Spleen (tissue), 11 donors: ENCODE data around the gene P2RX4. TPM values are rescaled to one million over a fixed set of nuclear protein-coding genes. Genes with fewer than 3 reads are reported as not detected.

Experiments used
- DNase-seq: peaks from one replicate; pipeline ENCODE4 v3.0.0-alpha.2; 2020
- H3K27ac ChIP-seq, 8 donors: fragments of 200-600 bp; sonication (generic) in 7 of 8; 1 replicate in 4 of 8; 2 replicates in 4 of 8; pipeline versions ENCODE4 v1.5.0 to v1.8.0; 2016 to 2021; ENCODE audit warnings: inconsistent platforms in 4 of 8, mild to moderate bottlenecking in 4 of 8, moderate library complexity in 1 of 8
- H3K27me3 ChIP-seq, 7 donors: fragments of 200-600 bp; sonication (generic) in 6 of 7; replicated peaks in 1 of 7; 1 replicate in 4 of 7; 2 replicates in 3 of 7; pipeline versions ENCODE4 v1.5.0 to v1.8.0; 2016 to 2021; ENCODE audit warnings: inconsistent platforms in 3 of 7, mild to moderate bottlenecking in 1 of 7
- H3K36me3 ChIP-seq, 6 donors: fragments of 200-600 bp; sonication (generic) in 5 of 6; 1 replicate in 4 of 6; 2 replicates in 2 of 6; pipeline versions ENCODE4 v1.5.0 to v1.8.0; 2016 to 2021; ENCODE audit warnings: inconsistent platforms in 2 of 6
- H3K4me1 ChIP-seq, 6 donors: fragments of 200-600 bp; sonication (generic) in 5 of 6; 1 replicate in 3 of 6; 2 replicates in 3 of 6; pipeline versions ENCODE4 v1.5.0 to v1.8.0; 2016 to 2021; ENCODE audit warnings: inconsistent platforms in 3 of 6
- H3K4me3 ChIP-seq, 8 donors: fragments of 200-600 bp; sonication (generic) in 7 of 8; 1 replicate in 4 of 8; 2 replicates in 4 of 8; pipeline versions ENCODE4 v1.5.0 to v1.8.0; 2016 to 2021; ENCODE audit warnings: inconsistent platforms in 4 of 8, mild to moderate bottlenecking in 4 of 8, moderate library complexity in 2 of 8
- H3K9me3 ChIP-seq, 8 donors: fragments of 200-600 bp; sonication (generic) in 7 of 8; 1 replicate in 4 of 8; 2 replicates in 4 of 8; pipeline versions ENCODE4 v1.5.0 to v1.8.0; 2016 to 2021; ENCODE audit warnings: inconsistent platforms in 4 of 8
- CTCF ChIP-seq, 11 experiments: fragments of 200-600 bp in 7 of 11; fragments of 450-650 bp in 4 of 11; sonication (generic) in 4 of 11; IDR thresholded peaks in 8 of 11; conservative IDR thresholded peaks in 3 of 11; 1 replicate in 7 of 11; 2 replicates in 4 of 11; pipeline versions ENCODE4 v1.4.0 to v1.8.0; 2016 to 2021; ENCODE audit warnings: antibody characterized with exemption in 11 of 11, inconsistent platforms in 4 of 11, mild to moderate bottlenecking in 1 of 11
- POLR2A ChIP-seq, 3 donors: fragments of 450-650 bp; IDR thresholded peaks; one replicate each; pipeline ENCODE4 v1.5.1; 2017; ENCODE audit warnings: antibody characterized with exemption in 3 of 3, mild to moderate bottlenecking in 1 of 3
- POLR2AphosphoS5 ChIP-seq, 3 donors: sonication (generic); formaldehyde crosslinking; IDR thresholded peaks; one replicate each; pipeline ENCODE4 v1.5.1; 2017; ENCODE audit warnings: antibody characterized with exemption in 3 of 3
- WGBS, 5 donors: extraction: QIAGEN DNeasy Blood & Tissue Kit in 3 of 5; methylation state at CpG; one replicate each; pipeline versions ENCODE4 v1.1.5 to v1.1.7; 2013 to 2018; 5-methylcytosine and 5-hydroxymethylcytosine counted together
- intact Hi-C: fragments of 100-400 bp; cut with DNase I; formaldehyde crosslinking; loops from one replicate; pipeline ENCODE4 v1.15.0; 2023; ENCODE audit warnings: low total_unique reads
- polyA plus RNA-seq, 3 donors: library from polyadenylated mRNA; stranded (reverse); fragments of 200-250 nt; gene quantifications; one replicate each; pipeline ENCODE4 v1.2.1, GENCODE V29; 2013
- total RNA-seq, 7 donors: library from RNA; depleted of rRNA in 3 of 7; stranded (reverse); fragments of >200 nt in 3 of 7; fragmentation: NEBNext Ultra II Directional in 4 of 7; extraction: Animal tissue kit (Norgen Biotek cat#: 25700) in 4 of 7; gene quantifications; one replicate each; pipeline versions ENCODE4 v1.1.0 to v1.2.1, GENCODE V29; 2016 to 2021
- donor health status: healthy with polysubstance abuse.
- donor health status: DM: no; HTN: no; CAD: no; lungs with moderate emphysema.
- donor health status: DM: no; HTN: no; CAD: no.
- donor health status: Bipolar disorder and iron deficiency.
- donor health status: healthy.
- donor health status: DM: no; HTN: no; CAD: no.
- donor health status: DM: yes; HTN: yes; CAD: no.

Gene P2RX4
- total and polyA plus RNA-seq, 10 donors, result 12.0 to 97.9 (median 34.8) TPM

GRCh38 chr12:121165316-121165715 lies 44.6 kb upstream of the P2RX4 start:
- Histone ChIP-seq H3K27ac (no peak overlapping the region), H3K4me1 (no peaks in the 10 kb centered on the region), H3K9me3 (no peaks in the 10 kb centered on the region), H3K36me3 (peaks cover 0 to 68% (median 26%) of the 10 kb centered on the region in 6 donors), H3K4me3 (no peak overlapping the region), H3K27me3 (no peaks in the 10 kb centered on the region)
- TF ChIP-seq CTCF (IDR thresholded peaks at IDR 0.05 in 8 of 11, conservative IDR thresholded peaks at IDR 0.05 in 3 of 11), result no peak
- no peak for TF ChIP-seq POLR2A (IDR thresholded peaks at IDR 0.05)
- no peak for TF ChIP-seq POLR2AphosphoS5 (IDR thresholded peaks at IDR 0.05)
- intact Hi-C loops, result no loop called here
- WGBS, 5 donors, result 87 to 94% (median 90%) methylated on average over 9 of the region's 9 CpGs
- no peak for DNase-seq

- WGBS, 5 donors, result 38 to 96% (median 88%) methylated on average over 1 of the region's 1 CpG
- Histone ChIP-seq H3K9me3 (no peaks in the 10 kb centered on the region), H3K27me3 (no peaks in the 10 kb centered on the region), H3K4me1 (no peaks in the 10 kb centered on the region), H3K27ac (no peak overlapping the region), H3K36me3 (peaks cover 0 to 65% (median 26%) of the 10 kb centered on the region in 6 donors), H3K4me3 (no peak overlapping the region)
- TF ChIP-seq CTCF (IDR thresholded peaks at IDR 0.05 in 8 of 11, conservative IDR thresholded peaks at IDR 0.05 in 3 of 11) (no peak), POLR2A (IDR thresholded peaks at IDR 0.05) (no peak), POLR2AphosphoS5 (IDR thresholded peaks at IDR 0.05) (no peak)
- intact Hi-C loops, result no loop called here
- no peak for DNase-seq
Measured at GRCh38 chr12:121166356-121166755, 43.6 kb upstream of the P2RX4 start.

GRCh38 chr12:121167232-121167820 lies 42.6 kb upstream of the P2RX4 start:
- no peak for DNase-seq
- Histone ChIP-seq H3K27ac (no peak overlapping the region), H3K36me3 (peaks cover 0 to 62% (median 26%) of the 10 kb centered on the region in 6 donors), H3K4me1 (no peaks in the 10 kb centered on the region), H3K4me3 (no peak overlapping the region), H3K27me3 (no peaks in the 10 kb centered on the region), H3K9me3 (no peaks in the 10 kb centered on the region)
- 77 to 87% (median 84%) methylated on average over 14 of the region's 14 CpGs for WGBS, 5 donors
- no peak for TF ChIP-seq CTCF (IDR thresholded peaks at IDR 0.05 in 8 of 11, conservative IDR thresholded peaks at IDR 0.05 in 3 of 11)
- no peak for TF ChIP-seq POLR2AphosphoS5 (IDR thresholded peaks at IDR 0.05)
- no peak for TF ChIP-seq POLR2A (IDR thresholded peaks at IDR 0.05)
- intact Hi-C loops, result no loop called here

- Histone ChIP-seq H3K27ac (no peak overlapping the region), H3K27me3 (no peaks in the 10 kb centered on the region), H3K36me3 (peaks cover 0 to 56% (median 23%) of the 10 kb centered on the region in 6 donors), H3K4me3 (no peak overlapping the region), H3K9me3 (no peaks in the 10 kb centered on the region), H3K4me1 (no peaks in the 10 kb centered on the region)
- WGBS, 5 donors, result 73 to 96% (median 84%) methylated on average over 3 of the region's 3 CpGs
- no peak for TF ChIP-seq POLR2A (IDR thresholded peaks at IDR 0.05)
- no peak for TF ChIP-seq POLR2AphosphoS5 (IDR thresholded peaks at IDR 0.05)
- TF ChIP-seq CTCF (IDR thresholded peaks at IDR 0.05 in 8 of 11, conservative IDR thresholded peaks at IDR 0.05 in 3 of 11), result no peak
- DNase-seq, result no peak
- intact Hi-C loops, result no loop called here
Measured at GRCh38 chr12:121167951-121168350, 42.0 kb upstream of the P2RX4 start.
